ENCODE data around the gene FNDC7. TPM values are rescaled to one million over a fixed set of nuclear protein-coding genes. Genes with fewer than 3 reads are reported as not detected.

The FNDC7 gene
- total and polyA plus RNA-seq, 9 of the 15 experiments (the other 6 are each of a cell fraction or from before 2014, with no cell fraction given) = not detected

DNA sequence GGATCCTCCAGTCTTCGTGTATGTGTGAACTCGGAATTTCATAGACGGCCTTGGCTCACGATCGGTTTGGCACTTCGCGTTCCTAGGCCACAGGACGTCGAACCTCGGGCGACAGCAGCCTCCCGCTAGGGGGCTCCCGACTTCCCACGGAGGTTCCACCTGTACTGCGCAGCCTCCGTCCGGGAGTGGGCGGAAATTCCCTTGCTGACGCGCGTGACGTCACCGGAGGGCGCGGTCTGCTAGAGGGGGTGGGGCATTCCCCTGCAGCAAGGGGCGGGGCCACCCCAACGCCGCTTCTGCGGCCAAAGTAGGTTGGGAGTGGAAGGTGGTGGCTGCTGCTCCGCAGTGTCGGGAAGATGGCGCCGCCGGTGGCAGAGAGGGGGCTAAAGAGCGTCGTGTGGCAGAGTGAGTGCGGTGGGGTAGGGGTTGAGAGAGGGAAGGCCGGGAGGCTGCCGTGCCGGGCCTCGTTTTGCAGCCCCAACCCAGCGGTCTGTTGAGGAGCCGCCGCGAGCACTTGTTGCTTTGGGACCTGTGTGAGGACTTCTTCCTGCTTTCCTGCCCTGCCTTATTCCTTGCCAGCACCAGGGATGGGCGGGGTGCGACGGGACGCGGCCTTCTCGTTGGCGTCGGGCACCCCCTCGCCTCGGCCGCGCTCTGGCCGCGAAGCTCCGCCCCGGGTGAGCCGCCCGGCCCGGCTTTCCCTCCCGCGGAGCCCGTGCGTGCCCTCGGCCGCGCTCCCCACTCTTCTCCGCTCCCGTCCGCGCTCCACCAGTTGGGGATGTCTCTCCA lies 33.9 kb downstream of the FNDC7 start, which contains the start of gene STXBP3 (continued):
- no peak for TF ChIP-seq ZNF175 (CRISPR knock-in tag; IDR thresholded peaks at IDR 0.05; ENCODE audit: low read depth)
- no peak for TF ChIP-seq ARHGAP35 (IDR thresholded peaks at IDR 0.05; ENCODE audit: partially characterized antibody)
- TF ChIP-seq, protein P1, sequence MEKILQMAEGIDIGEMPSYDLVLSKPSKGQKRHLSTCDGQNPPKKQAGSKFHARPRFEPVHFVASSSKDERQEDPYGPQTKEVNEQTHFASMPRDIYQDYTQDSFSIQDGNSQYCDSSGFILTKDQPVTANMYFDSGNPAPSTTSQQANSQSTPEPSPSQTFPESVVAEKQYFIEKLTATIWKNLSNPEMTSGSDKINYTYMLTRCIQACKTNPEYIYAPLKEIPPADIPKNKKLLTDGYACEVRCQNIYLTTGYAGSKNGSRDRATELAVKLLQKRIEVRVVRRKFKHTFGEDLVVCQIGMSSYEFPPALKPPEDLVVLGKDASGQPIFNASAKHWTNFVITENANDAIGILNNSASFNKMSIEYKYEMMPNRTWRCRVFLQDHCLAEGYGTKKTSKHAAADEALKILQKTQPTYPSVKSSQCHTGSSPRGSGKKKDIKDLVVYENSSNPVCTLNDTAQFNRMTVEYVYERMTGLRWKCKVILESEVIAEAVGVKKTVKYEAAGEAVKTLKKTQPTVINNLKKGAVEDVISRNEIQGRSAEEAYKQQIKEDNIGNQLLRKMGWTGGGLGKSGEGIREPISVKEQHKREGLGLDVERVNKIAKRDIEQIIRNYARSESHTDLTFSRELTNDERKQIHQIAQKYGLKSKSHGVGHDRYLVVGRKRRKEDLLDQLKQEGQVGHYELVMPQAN (IDR thresholded peaks at IDR 0.05; ENCODE audit: borderline replicate concordance) = peak; percentile 74
- no peak for TF ChIP-seq ZNF668 (CRISPR knock-in tag; IDR thresholded peaks at IDR 0.05)
- TF ChIP-seq, protein P2, sequence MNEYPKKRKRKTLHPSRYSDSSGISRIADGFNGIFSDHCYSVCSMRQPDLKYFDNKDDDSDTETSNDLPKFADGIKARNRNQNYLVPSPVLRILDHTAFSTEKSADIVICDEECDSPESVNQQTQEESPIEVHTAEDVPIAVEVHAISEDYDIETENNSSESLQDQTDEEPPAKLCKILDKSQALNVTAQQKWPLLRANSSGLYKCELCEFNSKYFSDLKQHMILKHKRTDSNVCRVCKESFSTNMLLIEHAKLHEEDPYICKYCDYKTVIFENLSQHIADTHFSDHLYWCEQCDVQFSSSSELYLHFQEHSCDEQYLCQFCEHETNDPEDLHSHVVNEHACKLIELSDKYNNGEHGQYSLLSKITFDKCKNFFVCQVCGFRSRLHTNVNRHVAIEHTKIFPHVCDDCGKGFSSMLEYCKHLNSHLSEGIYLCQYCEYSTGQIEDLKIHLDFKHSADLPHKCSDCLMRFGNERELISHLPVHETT (CRISPR knock-in tag; conservative IDR thresholded peaks at IDR 0.05 in 1 of 2, IDR thresholded peaks at IDR 0.05 in 1 of 2) = peak in 1 of 2 experiments; percentile 82; a peak in 2 of 4 replicates
- no peak for TF ChIP-seq NFE2L1 (tag; IDR thresholded peaks at IDR 0.05; ENCODE audit: borderline replicate concordance, low read depth)
- no peak for TF ChIP-seq THRAP3 (IDR thresholded peaks at IDR 0.05; ENCODE audit: borderline replicate concordance)
- TF ChIP-seq SIN3A (IDR thresholded peaks at IDR 0.05; ENCODE audit: borderline replicate concordance in 2 of 2, control insufficient read depth in 1 of 2, low read depth in 2 of 2, low read length in 2 of 2) = peak in 1 of 2 experiments; percentile 62; a peak in 1 of 4 replicates
- TF ChIP-seq, protein P3, sequence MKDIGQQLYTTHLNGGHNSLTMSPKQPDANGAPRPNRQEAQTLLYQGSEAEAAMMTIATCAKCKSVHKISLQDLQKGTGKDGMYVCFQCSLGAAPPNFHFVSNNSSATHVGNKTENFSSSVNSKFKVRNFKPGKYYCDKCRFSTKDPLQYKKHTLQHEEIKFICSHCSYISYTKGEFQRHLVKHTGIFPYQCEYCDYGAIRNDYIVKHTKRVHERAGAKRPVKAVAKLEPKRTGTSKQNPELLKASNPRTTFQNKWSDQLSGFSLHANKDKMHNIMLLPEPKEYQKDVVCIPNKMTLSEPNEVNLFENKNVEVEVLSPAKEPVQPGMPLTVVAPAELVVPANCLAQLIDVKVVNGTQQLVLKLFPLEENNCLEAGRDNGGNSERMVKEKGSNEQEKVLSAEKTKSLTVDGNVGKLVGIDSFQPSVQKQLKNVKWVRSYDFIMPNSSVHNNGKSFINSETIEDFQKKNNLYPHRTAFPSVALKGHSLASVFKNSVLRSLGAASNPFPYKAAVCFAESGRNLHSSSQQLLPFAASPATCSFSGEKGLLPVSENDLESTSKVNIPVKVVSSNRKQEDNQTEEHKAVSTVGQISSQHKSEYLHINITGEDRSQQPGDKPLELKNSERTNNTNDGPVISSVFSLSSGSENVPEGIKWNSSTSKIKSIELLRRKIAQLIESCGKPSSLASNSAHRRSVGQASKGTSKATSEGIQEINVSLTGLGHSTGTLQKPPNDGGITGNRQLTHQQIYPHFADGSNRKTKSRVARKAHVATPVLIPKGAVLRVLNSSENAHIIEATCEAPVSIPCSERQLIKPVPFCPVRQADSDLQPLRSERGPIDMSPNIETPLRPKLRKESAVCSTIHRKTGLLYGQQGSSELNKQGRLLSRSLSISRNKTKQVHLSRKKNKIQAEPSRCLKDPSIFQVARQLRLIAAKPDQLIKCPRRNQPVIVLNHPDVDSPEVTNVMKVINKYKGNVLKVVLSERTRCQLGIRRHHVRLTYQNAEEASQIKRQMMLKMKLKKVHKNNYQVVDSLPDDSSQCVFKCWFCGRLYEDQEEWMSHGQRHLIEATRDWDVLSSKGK (CRISPR knock-in tag; IDR thresholded peaks at IDR 0.05) = no peak
- no peak for TF ChIP-seq ZNF217 (CRISPR knock-in tag; IDR thresholded peaks at IDR 0.05)
- TF ChIP-seq RBM25 (IDR thresholded peaks at IDR 0.05; ENCODE audit: low read depth, low read length, severe bottlenecking) = no peak
- TF ChIP-seq HDGF (IDR thresholded peaks at IDR 0.05) = no peak
- TF ChIP-seq, protein P4, sequence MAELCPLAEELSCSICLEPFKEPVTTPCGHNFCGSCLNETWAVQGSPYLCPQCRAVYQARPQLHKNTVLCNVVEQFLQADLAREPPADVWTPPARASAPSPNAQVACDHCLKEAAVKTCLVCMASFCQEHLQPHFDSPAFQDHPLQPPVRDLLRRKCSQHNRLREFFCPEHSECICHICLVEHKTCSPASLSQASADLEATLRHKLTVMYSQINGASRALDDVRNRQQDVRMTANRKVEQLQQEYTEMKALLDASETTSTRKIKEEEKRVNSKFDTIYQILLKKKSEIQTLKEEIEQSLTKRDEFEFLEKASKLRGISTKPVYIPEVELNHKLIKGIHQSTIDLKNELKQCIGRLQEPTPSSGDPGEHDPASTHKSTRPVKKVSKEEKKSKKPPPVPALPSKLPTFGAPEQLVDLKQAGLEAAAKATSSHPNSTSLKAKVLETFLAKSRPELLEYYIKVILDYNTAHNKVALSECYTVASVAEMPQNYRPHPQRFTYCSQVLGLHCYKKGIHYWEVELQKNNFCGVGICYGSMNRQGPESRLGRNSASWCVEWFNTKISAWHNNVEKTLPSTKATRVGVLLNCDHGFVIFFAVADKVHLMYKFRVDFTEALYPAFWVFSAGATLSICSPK (IDR thresholded peaks at IDR 0.05; ENCODE audit: borderline replicate concordance) = no peak
- TF ChIP-seq MEF2A (IDR thresholded peaks at IDR 0.05; ENCODE audit: control insufficient read depth, low read depth, low read length) = no peak
- no peak for TF ChIP-seq HMG20B (CRISPR knock-in tag; IDR thresholded peaks at IDR 0.05)
- no peak for TF ChIP-seq PPARD (CRISPR knock-in tag; IDR thresholded peaks at IDR 0.05)
- TF ChIP-seq SIN3B (IDR thresholded peaks at IDR 0.05; ENCODE audit: low read depth) = peak; percentile 37; the same call in 1 of the 2 replicates
